H1 (cell line): ENCODE measurements around the gene CA10. TPM values are rescaled to one million over a fixed set of nuclear protein-coding genes. Genes with fewer than 3 reads are reported as not detected.

Source experiments
- CTCF ChIP-seq, 3 experiments: IDR thresholded peaks; 1 replicate in 2 of 3; 2 replicates in 1 of 3; pipeline versions ENCODE4 v1.5.1 to v1.6.1; 2011; ENCODE audit warnings: low read length in 3 of 3, mild to moderate bottlenecking in 3 of 3, inconsistent platforms in 2 of 3, low read depth in 1 of 3, moderate library complexity in 1 of 3; ENCODE audit not compliant: insufficient read depth in 1 of 3; ENCODE audit errors: control extremely low read depth in 1 of 3
- EGR1 ChIP-seq: IDR thresholded peaks from 2 replicates; pipeline ENCODE4 v1.6.1; 2011; ENCODE audit warnings: low read depth, low read length, borderline replicate concordance
- GABPA ChIP-seq: IDR thresholded peaks from 2 replicates; pipeline ENCODE4 v1.6.1; 2011; ENCODE audit warnings: mild to moderate bottlenecking, low read length, moderate library complexity, borderline replicate concordance; ENCODE audit not compliant: insufficient read depth
- JUN ChIP-seq: IDR thresholded peaks from 2 replicates; pipeline ENCODE4 v1.6.1; 2011; ENCODE audit warnings: low read depth, mild to moderate bottlenecking, improper control_type of control experiment, low read length
- polyA plus RNA-seq, 7 experiments: library from polyadenylated mRNA; depleted of rRNA in 3 of 7; stranded (reverse) in 5 of 7; unstranded in 2 of 7; fragments of >200 nt in 5 of 7; fragments of 200-250 nt in 2 of 7; gene quantifications; 1 replicate in 5 of 7; 2 replicates in 1 of 7; 4 replicates in 1 of 7; pipeline versions ENCODE4 v1.2.1 to v1.2.3, GENCODE V29; 2011 to 2013; ENCODE audit warnings: missing spikeins in 2 of 7, mixed read lengths in 2 of 7
- total RNA-seq: library from RNA; stranded (reverse); fragmentation: NEBNext Ultra II Directional; extraction: Animal tissue kit (Norgen Biotek cat#: 25700); gene quantifications from 2 replicates; pipeline ENCODE4 v1.2.1, GENCODE V29; 2021

The CA10 gene
- total and polyA plus RNA-seq, 2 of the 8 experiments (the other 6 are each of a cell fraction or from before 2014, with no cell fraction given) = 0.60 to 0.63 TPM

- TF ChIP-seq GABPA (no peak), CTCF (IDR thresholded peaks at IDR 0.05; ENCODE audit: control extremely low read depth in 1 of 3, insufficient read depth in 1 of 3, low read depth in 1 of 3, low read length in 3 of 3) (no peak), EGR1 (no peak), JUN (no peak)
- TF ChIP-seq, all 59 proteins: peak for 0
These were observed 203.3 kb downstream of the CA10 start (continued) for GRCh38 chr17:51955245-51955644.
